Heart left ventricle (tissue), 16 donors: ENCODE measurements around the gene EPDR1. TPM values are rescaled to one million over a fixed set of nuclear protein-coding genes. Genes with fewer than 3 reads are reported as not detected.
"Not testable (repeated sequence)": the region's sequence is repeated elsewhere in the genome, so short reads cannot be mapped to it uniquely, and the experiment has no call there.

Experiments used
- ATAC-seq, 4 donors: fragments of 200-7000 bp; cut with Tn5 transposase; one replicate each; pipeline ENCODE4 v1.9.1; 2020 to 2022; ENCODE audit warnings: moderate library complexity in 4 of 4, mild to moderate bottlenecking in 3 of 4, moderate number of reproducible peaks in 1 of 4
- DNase-seq, 5 donors: peaks; one replicate each; pipeline ENCODE4 v3.0.0-alpha.2; 2020
- H3K27ac ChIP-seq, 12 donors: fragments of 200-600 bp; sonication (generic) in 4 of 12; one replicate each; pipeline versions ENCODE4 v1.5.0 to v1.8.0; 2016 to 2022; ENCODE audit warnings: mild to moderate bottlenecking in 2 of 12
- H3K27me3 ChIP-seq, 9 donors: fragments of 200-600 bp; sonication (generic) in 2 of 9; one replicate each; pipeline versions ENCODE4 v1.5.1 to v1.8.0; 2016 to 2022; ENCODE audit warnings: mild to moderate bottlenecking in 3 of 9
- H3K36me3 ChIP-seq, 9 donors: fragments of 200-600 bp; sonication (generic) in 2 of 9; one replicate each; pipeline versions ENCODE4 v1.5.0 to v1.8.0; 2018 to 2022; ENCODE audit warnings: mild to moderate bottlenecking in 2 of 9
- H3K4me1 ChIP-seq, 12 donors: fragments of 200-600 bp; sonication (generic) in 4 of 12; one replicate each; pipeline versions ENCODE4 v1.5.0 to v1.8.0; 2016 to 2022; ENCODE audit warnings: mild to moderate bottlenecking in 3 of 12
- H3K4me3 ChIP-seq, 12 donors: fragments of 200-600 bp; sonication (generic) in 4 of 12; one replicate each; pipeline versions ENCODE4 v1.5.0 to v1.8.0; 2017 to 2022; ENCODE audit warnings: mild to moderate bottlenecking in 9 of 12, moderate library complexity in 4 of 12
- H3K9me3 ChIP-seq, 12 donors: fragments of 200-600 bp; sonication (generic) in 4 of 12; one replicate each; pipeline versions ENCODE4 v1.5.0 to v1.8.0; 2016 to 2022; ENCODE audit warnings: mild to moderate bottlenecking in 1 of 12
- CTCF ChIP-seq, 12 donors: fragments of 200-600 bp; sonication (generic) in 4 of 12; IDR thresholded peaks; one replicate each; pipeline versions ENCODE4 v1.5.0 to v1.8.0; 2018 to 2022; ENCODE audit warnings: antibody characterized with exemption in 12 of 12, mild to moderate bottlenecking in 5 of 12
- POLR2A ChIP-seq, 2 donors: fragments of 450-650 bp; IDR thresholded peaks; one replicate each; pipeline ENCODE4 v1.6.1; 2017; ENCODE audit warnings: antibody characterized with exemption in 2 of 2, mild to moderate bottlenecking in 2 of 2, moderate library complexity in 2 of 2
- WGBS, 4 donors: extraction: QIAGEN DNeasy Blood & Tissue Kit in 2 of 4; methylation state at CpG; one replicate each; pipeline versions ENCODE4 v1.1.5 to v1.1.7; 2013 to 2018; 5-methylcytosine and 5-hydroxymethylcytosine counted together
- intact Hi-C, 10 donors: fragments of 100-400 bp; cut with DNase I; formaldehyde crosslinking; loops; one replicate each; pipeline versions ENCODE4 v1.11.1 to v1.14.2; 2022
- polyA plus RNA-seq, 2 donors: library from polyadenylated mRNA; stranded (reverse); fragments of 200-250 nt; gene quantifications; one replicate each; pipeline ENCODE4 v1.2.3, GENCODE V29; 2013
- total RNA-seq, 9 donors: library from RNA; depleted of rRNA in 2 of 9; stranded (reverse); fragments of >200 nt in 2 of 9; fragmentation: NEBNext Ultra II Directional in 3 of 9; extraction: Animal tissue kit (Norgen Biotek cat#: 25700) in 3 of 9; gene quantifications; one replicate each; pipeline versions ENCODE4 v1.1.0 to v1.2.4, GENCODE V29; 2016 to 2023
- donor health status: ischemic (EF 13 %, LVEDD 7.1; RV severe dilation, severe dysfunction).
- donor health status: healthy with polysubstance abuse.
- donor health status: DM: no; HTN: yes; CAD: no.
- donor health status: DM: no; HTN: no; CAD: no.
- donor health status: ischemic (EF 25% LVEDD 6.9; RV normal size, moderate dysfunction).
- donor health status: ischemic (EF 25% LVEDD 5.7; RV mildly dilated, moderate dysfunction).
- donor health status: healthy.
- donor health status: DM: yes; HTN: yes; CAD: no.
- donor health status: ischemic (EF 35%, LVEDD 5.7; RV mildly dilated, moderate dysfunction).
- donor health status: nonischemic (EF 11% LVEDD 7.7; RV severe dilation, severe dysfunction).
- donor health status: DM: yes; HTN: yes; CAD: no.
- donor health status: PGD.
- donor health status: ischemic (EF 29% LVEDD 5.4; RV normal size, mild dysfunction).
- donor health status: nonischemic (EF 23%, LVEDD 6.1; RV moderate dilation, normal function).

The EPDR1 gene
- total and polyA plus RNA-seq, 11 donors = 10.5 to 73.0 (median 37.2) TPM

DNA sequence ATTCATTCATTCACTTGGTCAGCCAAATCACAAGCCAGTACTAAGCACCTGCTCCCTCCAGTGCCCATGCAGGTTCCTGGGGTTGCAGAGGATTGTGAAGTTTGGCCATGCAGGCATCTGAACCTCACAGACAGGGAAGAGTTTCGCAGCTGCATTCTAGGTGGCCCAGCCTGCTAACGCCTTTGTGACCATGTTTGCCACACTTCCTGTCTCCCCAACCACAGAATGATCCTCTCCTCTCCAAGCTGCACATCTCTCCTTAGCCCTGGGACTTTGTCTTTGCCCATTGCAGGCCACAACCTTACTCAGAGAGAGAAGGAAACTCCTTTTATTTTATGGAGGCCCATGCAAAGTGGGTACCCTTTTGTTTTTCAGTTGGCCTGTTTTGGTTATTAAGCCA lies 31.8 kb downstream of the EPDR1 start:
- ATAC-seq (no peak), DNase-seq (no peak)
- H3K36me3 ChIP-seq = peaks cover 0 to 27% (median 0%) of the 10 kb centered on the region in 9 donors
- intact Hi-C loops = no loop called here
- no peak overlapping the region for H3K4me3 ChIP-seq
- no peak overlapping the region for H3K27ac ChIP-seq
- H3K4me1 ChIP-seq = peaks cover 0 to 10% (median under 1%) of the 10 kb centered on the region in 12 donors
- 76 to 88% (median 81%) methylated on average over 2 of the region's 2 CpGs for WGBS, 4 donors
- no peaks in the 10 kb centered on the region for H3K27me3 ChIP-seq
- no peaks in the 10 kb centered on the region for H3K9me3 ChIP-seq
- TF ChIP-seq POLR2A (IDR thresholded peaks at IDR 0.05) (no peak), CTCF (IDR thresholded peaks at IDR 0.05) (no peak)

DNA sequence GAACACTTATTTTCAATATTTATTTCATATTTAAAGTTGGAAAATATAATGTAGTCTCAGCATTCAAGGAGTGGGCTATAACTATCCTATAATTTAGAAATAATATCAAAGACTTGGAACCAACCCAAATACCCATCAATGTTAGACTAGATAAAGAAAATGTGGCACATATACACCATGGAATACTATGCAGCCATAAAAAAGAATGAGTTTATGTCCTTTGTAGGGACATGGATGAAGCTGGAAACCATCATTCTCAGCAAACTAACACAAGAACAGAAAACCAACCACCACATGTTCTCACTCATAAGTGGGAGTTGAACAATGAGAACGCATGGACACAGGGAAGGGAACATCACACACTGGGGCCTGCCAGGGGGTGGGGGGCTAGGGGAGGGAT lies 33.8 kb downstream of the EPDR1 start:
- WGBS, 4 donors = 92 to 100% (median 94%) methylated on average over 1 of the region's 1 CpG
- DNase-seq = not testable (repeated sequence)

GRCh38 chr7:37956791-37957190 lies 36.4 kb downstream of the EPDR1 start:
- TF ChIP-seq POLR2A (IDR thresholded peaks at IDR 0.05) (no peak), CTCF (IDR thresholded peaks at IDR 0.05) (no peak)
- Histone ChIP-seq H3K4me3 (no peak overlapping the region), H3K36me3 (peaks cover 0 to 3% (median 0%) of the 10 kb centered on the region in 9 donors), H3K4me1 (peaks cover 0 to 2% (median 0%) of the 10 kb centered on the region in 12 donors), H3K9me3 (no peaks in the 10 kb centered on the region), H3K27me3 (no peaks in the 10 kb centered on the region), H3K27ac (peak overlapping the region in 2 of 12 donors; percentile 15 to 66)
- intact Hi-C loops = no loop called here
- ATAC-seq (no peak), DNase-seq (no peak)

More for the DNA sequence above, 33.8 kb downstream of the EPDR1 start:
- H3K4me1 ChIP-seq, H3K4me3 ChIP-seq, ATAC-seq, H3K27me3 ChIP-seq, H3K9me3 ChIP-seq, H3K27ac ChIP-seq, intact Hi-C loops: not testable (repeated sequence)
- peaks cover 0 to 24% (median 0%) of the 10 kb centered on the region in 9 donors for H3K36me3 ChIP-seq

- intact Hi-C loops = no loop called here
- no peak for ATAC-seq
- peak overlapping the region in 2 of 12 donors; percentile 15 to 66 for H3K27ac ChIP-seq
These were observed 37.0 kb downstream of the EPDR1 start for GRCh38 chr7:37957221-37957970.

More at GRCh38 chr7:37957221-37957970, 37.0 kb downstream of the EPDR1 start:
- Histone ChIP-seq H3K9me3 (no peaks in the 10 kb centered on the region), H3K27me3 (no peaks in the 10 kb centered on the region), H3K4me3 (no peak overlapping the region), H3K36me3 (no peaks in the 10 kb centered on the region), H3K4me1 (peaks cover 0 to 2% (median 0%) of the 10 kb centered on the region in 12 donors)
- DNase-seq = no peak
- TF ChIP-seq CTCF (IDR thresholded peaks at IDR 0.05) (no peak), POLR2A (IDR thresholded peaks at IDR 0.05) (no peak)
- 81 to 87% (median 82%) methylated on average over 9 of the region's 9 CpGs for WGBS, 4 donors
